Activated CD4-positive, alpha-beta T cell treated with anti-CD3 and anti-CD28 coated beads for 36 hours (primary cell): ENCODE results near the gene TXNRD2. TPM values are rescaled to one million over a fixed set of nuclear protein-coding genes. Genes with fewer than 3 reads are reported as not detected.

ENCODE experiments used
- ATAC-seq: fragments of 200-7000 bp; cut with Tn5 transposase; one replicate; pipeline ENCODE4 v1.10.0; 2021; ENCODE audit warnings: mild to moderate bottlenecking, moderate library complexity
- CTCF ChIA-PET: fragments of 350-600 bp; sonication (Branson Sonifier 250); formaldehyde crosslinking; loops from one replicate; lab custom pipeline; 2021; ENCODE audit warnings: antibody characterized with exemption; lab: Charles Lee
- POLR2A ChIA-PET: fragments of 350-600 bp; sonication (Branson Sonifier 250); formaldehyde crosslinking; loops from one replicate; lab custom pipeline; 2021; ENCODE audit warnings: antibody characterized with exemption, inconsistent platforms; lab: Charles Lee
- DNase-seq: peaks from one replicate; pipeline ENCODE4 v3.0.0-alpha.2; 2020
- H3K27ac Mint-ChIP-seq: one replicate; pipeline ENCODE4 v1.8.0; 2021; ENCODE audit warnings: mixed read lengths
- H3K27me3 Mint-ChIP-seq: one replicate; pipeline ENCODE4 v1.8.0; 2021; ENCODE audit warnings: mixed read lengths
- H3K36me3 Mint-ChIP-seq: one replicate; pipeline ENCODE4 v1.8.0; 2021; ENCODE audit warnings: low read depth, mixed read lengths
- H3K4me1 Mint-ChIP-seq: one replicate; pipeline ENCODE4 v1.8.0; 2021; ENCODE audit warnings: mixed read lengths
- H3K4me3 Mint-ChIP-seq: one replicate; pipeline ENCODE4 v1.8.0; 2021; ENCODE audit warnings: mild to moderate bottlenecking, moderate library complexity, mixed read lengths
- H3K9me3 Mint-ChIP-seq: one replicate; pipeline ENCODE4 v1.8.0; 2021; ENCODE audit warnings: low read depth, mixed read lengths
- intact Hi-C, 2 experiments: fragments of 100-400 bp; cut with DNase I in 1 of 2; cut with micrococcal nuclease in 1 of 2; formaldehyde crosslinking; loops; one replicate each; pipeline versions ENCODE4 v1.14.2 to v1.15.1; 2022 to 2024; cut with DNase I, micrococcal nuclease
- total RNA-seq, 2 experiments: library from RNA; stranded (reverse); gene quantifications; one replicate each; pipeline ENCODE4 v1.2.3, GENCODE V29; 2021

Gene TXNRD2
- total RNA-seq, 2 experiments from 2014 or later, result 24.1 to 25.3 TPM

- H3K4me3 Mint-ChIP-seq, result no peak overlapping the region
- no peaks in the 10 kb centered on the region for H3K27me3 Mint-ChIP-seq
- POLR2A ChIA-PET, result no interaction called here
- ATAC-seq, result no peak
- H3K27ac Mint-ChIP-seq, result no peak overlapping the region
- CTCF ChIA-PET, result no interaction called here
- peaks cover 33% of the 10 kb centered on the region for H3K36me3 Mint-ChIP-seq
- no peaks in the 10 kb centered on the region for H3K9me3 Mint-ChIP-seq
- intact Hi-C loops, result loop anchor here in 1 of 2 experiments (2.0 kb wide), 1 partner anchor 20 kb away; no protein-coding TSS in a partner anchor
- peaks cover 43% of the 10 kb centered on the region for H3K4me1 Mint-ChIP-seq
- DNase-seq, result no peak
These were observed 93.1 kb downstream of the TXNRD2 start for GRCh38 chr22:19848298-19849224.

DNA sequence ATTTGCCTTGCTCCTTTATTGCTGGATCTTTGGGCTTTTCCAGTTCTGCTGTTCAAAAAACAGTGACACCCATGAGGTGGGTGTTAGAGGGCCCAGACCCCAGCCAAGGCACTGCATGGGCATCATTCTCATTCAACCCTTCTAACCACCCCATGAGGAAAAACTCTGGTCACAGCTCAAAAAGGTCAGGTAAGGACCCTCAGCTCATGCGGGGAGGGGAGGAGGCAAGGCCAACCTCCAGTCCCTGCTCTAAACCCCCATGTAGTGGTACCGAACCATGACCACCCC, 94.3 kb downstream of the TXNRD2 start:
- intact Hi-C loops, result no loop called here
- ChIA-PET POLR2A (no interaction called here), CTCF (no interaction called here)
- Mint-ChIP-seq H3K9me3 (no peaks in the 10 kb centered on the region), H3K36me3 (peaks cover 27% of the 10 kb centered on the region), H3K4me1 (peaks cover 30% of the 10 kb centered on the region), H3K4me3 (no peak overlapping the region), H3K27me3 (no peaks in the 10 kb centered on the region), H3K27ac (no peak overlapping the region)
- no peak for DNase-seq
- no peak for ATAC-seq

DNA sequence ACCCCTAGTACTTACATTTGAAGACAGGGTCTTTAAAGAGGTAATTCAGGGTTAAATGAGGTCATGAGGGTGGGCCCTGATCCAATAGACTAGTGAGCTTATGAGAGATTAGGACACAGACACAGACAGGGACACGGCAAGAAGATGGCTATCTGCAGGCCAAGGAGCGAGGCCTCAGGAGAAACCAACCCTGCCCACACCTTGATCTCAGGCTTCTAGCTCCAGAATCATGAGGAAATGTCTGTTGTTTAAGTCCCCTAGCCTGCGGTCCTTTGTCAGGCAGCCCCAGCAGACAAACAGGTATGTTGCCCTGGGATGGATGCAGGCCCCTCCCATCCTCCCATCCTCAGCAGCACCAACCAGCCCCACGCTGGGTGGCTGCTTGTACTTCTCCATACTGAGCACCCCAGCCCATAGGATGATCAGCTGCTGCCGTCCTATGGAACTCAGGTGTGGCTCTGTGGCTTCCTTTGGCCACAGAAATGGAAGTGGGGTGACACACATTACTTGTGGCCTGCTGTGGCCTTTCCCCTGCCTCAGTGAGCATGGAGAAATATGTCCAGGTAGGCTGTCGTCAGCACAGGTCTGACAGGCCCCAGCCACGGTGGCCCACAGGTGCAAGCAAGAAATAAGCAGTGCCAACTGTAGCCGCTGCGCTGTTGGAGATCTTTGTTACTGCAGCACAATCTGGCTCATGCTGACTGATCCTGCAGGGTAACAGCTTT, 94.8 kb downstream of the TXNRD2 start:
- ChIA-PET POLR2A (no interaction called here), CTCF (no interaction called here)
- Mint-ChIP-seq H3K9me3 (no peaks in the 10 kb centered on the region), H3K36me3 (peaks cover 27% of the 10 kb centered on the region), H3K27ac (no peak overlapping the region), H3K4me3 (no peak overlapping the region), H3K27me3 (no peaks in the 10 kb centered on the region), H3K4me1 (peaks cover 26% of the 10 kb centered on the region)
- no peak for ATAC-seq
- DNase-seq, result no peak
- intact Hi-C loops, result no loop called here

- intact Hi-C loops, result loop anchor here in 1 of 2 experiments (2.0 kb wide), 1 partner anchor 66 kb away; no protein-coding TSS in a partner anchor
These were observed 96.4 kb downstream of the TXNRD2 start for GRCh38 chr22:19845054-19845722.

GRCh38 chr22:19844377-19845053, 97.1 kb downstream of the TXNRD2 start:
- ATAC-seq (peak; percentile 65), DNase-seq (peak; percentile 46)
- intact Hi-C loops, result loop anchor here in 1 of 2 experiments (2.0 kb wide), 1 partner anchor 66 kb away; no protein-coding TSS in a partner anchor
- H3K27me3 Mint-ChIP-seq, result no peaks in the 10 kb centered on the region
- no peaks in the 10 kb centered on the region for H3K9me3 Mint-ChIP-seq
- peak overlapping the region; percentile 29 for H3K27ac Mint-ChIP-seq
- H3K36me3 Mint-ChIP-seq, result peaks cover 18% of the 10 kb centered on the region
- ChIA-PET POLR2A (interaction anchor here (1.0 kb wide), 1 partner anchor 11 kb away, joined by 3 read pairs; no protein-coding TSS in a partner anchor), CTCF (interaction anchor here (1.0 to 2.0 kb wide), 4 partner anchors 10 to 165 kb away, joined by 3 to 5 read pairs (median 3); partner anchors contain the start of gene GP1BB)
- peak overlapping the region; percentile 20 for H3K4me3 Mint-ChIP-seq
- H3K4me1 Mint-ChIP-seq, result peaks cover 19% of the 10 kb centered on the region

More at GRCh38 chr22:19845054-19845722, 96.4 kb downstream of the TXNRD2 start:
- no peaks in the 10 kb centered on the region for H3K9me3 Mint-ChIP-seq
- POLR2A ChIA-PET, result interaction anchor here (1.0 kb wide), 1 partner anchor 10 kb away, joined by 3 read pairs; no protein-coding TSS in a partner anchor
- H3K4me1 Mint-ChIP-seq, result peaks cover 21% of the 10 kb centered on the region
- DNase-seq (peak; percentile 34), ATAC-seq (peak; percentile 42)
- H3K4me3 Mint-ChIP-seq, result no peak overlapping the region
- peak overlapping the region; percentile 29 for H3K27ac Mint-ChIP-seq
- CTCF ChIA-PET, result interaction anchor here (1.0 to 2.0 kb wide), 4 partner anchors 10 to 166 kb away, joined by 3 to 5 read pairs (median 3); partner anchors contain the start of gene GP1BB
- peaks cover 20% of the 10 kb centered on the region for H3K36me3 Mint-ChIP-seq
- H3K27me3 Mint-ChIP-seq, result no peaks in the 10 kb centered on the region

DNA sequence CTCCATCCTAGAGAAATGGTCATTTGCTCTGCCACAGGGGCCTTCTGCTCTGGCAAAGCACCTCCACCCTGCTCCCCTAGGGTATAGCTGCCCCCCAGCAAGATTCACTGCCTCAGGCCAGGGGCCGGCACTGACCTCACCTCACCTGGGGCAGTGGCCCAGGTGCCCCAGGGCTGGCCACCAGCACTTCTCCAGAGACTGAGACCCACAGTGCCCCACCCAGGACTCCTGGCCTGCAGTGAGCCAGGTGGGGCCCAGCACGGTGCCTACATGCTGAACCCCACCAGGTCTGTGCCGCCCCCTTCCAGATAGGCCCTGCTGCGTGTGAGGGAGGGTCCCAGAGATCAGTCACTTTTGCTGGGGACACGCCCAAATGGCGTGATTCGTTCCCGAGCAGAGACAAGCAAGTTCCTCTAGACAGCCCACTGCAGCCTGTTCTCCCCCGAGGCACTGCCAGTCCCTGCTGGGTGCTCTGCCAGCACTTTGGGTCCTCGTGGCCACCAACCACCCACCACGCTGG, 97.7 kb downstream of the TXNRD2 start:
- Mint-ChIP-seq H3K27me3 (no peaks in the 10 kb centered on the region), H3K36me3 (peaks cover 17% of the 10 kb centered on the region), H3K4me3 (no peak overlapping the region), H3K9me3 (no peaks in the 10 kb centered on the region), H3K27ac (no peak overlapping the region), H3K4me1 (peaks cover 19% of the 10 kb centered on the region)
- intact Hi-C loops, result loop anchor here in 1 of 2 experiments (2.0 kb wide), 1 partner anchor 67 kb away; no protein-coding TSS in a partner anchor
- ATAC-seq (peak; percentile 8), DNase-seq (no peak)
- POLR2A ChIA-PET, result interaction anchor here (1.0 kb wide), 1 partner anchor 12 kb away, joined by 3 read pairs; no protein-coding TSS in a partner anchor
- CTCF ChIA-PET, result interaction anchor here (1.0 to 2.0 kb wide), 4 partner anchors 9 to 164 kb away, joined by 3 to 5 read pairs (median 3); partner anchors contain the start of gene GP1BB

- ATAC-seq (no peak), DNase-seq (no peak)
- H3K27ac Mint-ChIP-seq, result no peak overlapping the region
- no peaks in the 10 kb centered on the region for H3K27me3 Mint-ChIP-seq
- peaks cover 13% of the 10 kb centered on the region for H3K36me3 Mint-ChIP-seq
- no peaks in the 10 kb centered on the region for H3K9me3 Mint-ChIP-seq
- CTCF ChIA-PET, result interaction anchor here (1.5 kb wide), 1 partner anchor 8 kb away, joined by 6 read pairs; no protein-coding TSS in a partner anchor
- POLR2A ChIA-PET, result no interaction called here
- intact Hi-C loops, result no loop called here
- H3K4me1 Mint-ChIP-seq, result peaks cover 19% of the 10 kb centered on the region
- no peak overlapping the region for H3K4me3 Mint-ChIP-seq
These were observed 98.3 kb downstream of the TXNRD2 start for GRCh38 chr22:19843107-19843856.

- Mint-ChIP-seq H3K27ac (no peak overlapping the region), H3K4me1 (peaks cover 19% of the 10 kb centered on the region), H3K27me3 (no peaks in the 10 kb centered on the region), H3K36me3 (peaks cover 8% of the 10 kb centered on the region), H3K9me3 (no peaks in the 10 kb centered on the region), H3K4me3 (no peak overlapping the region)
- ChIA-PET POLR2A (no interaction called here), CTCF (interaction anchor here (1.5 kb wide), 1 partner anchor 9 kb away, joined by 6 read pairs; no protein-coding TSS in a partner anchor)
- DNase-seq, result no peak
- intact Hi-C loops, result no loop called here
- ATAC-seq, result no peak
These were observed 99.1 kb downstream of the TXNRD2 start for GRCh38 chr22:19842393-19843106.

DNA sequence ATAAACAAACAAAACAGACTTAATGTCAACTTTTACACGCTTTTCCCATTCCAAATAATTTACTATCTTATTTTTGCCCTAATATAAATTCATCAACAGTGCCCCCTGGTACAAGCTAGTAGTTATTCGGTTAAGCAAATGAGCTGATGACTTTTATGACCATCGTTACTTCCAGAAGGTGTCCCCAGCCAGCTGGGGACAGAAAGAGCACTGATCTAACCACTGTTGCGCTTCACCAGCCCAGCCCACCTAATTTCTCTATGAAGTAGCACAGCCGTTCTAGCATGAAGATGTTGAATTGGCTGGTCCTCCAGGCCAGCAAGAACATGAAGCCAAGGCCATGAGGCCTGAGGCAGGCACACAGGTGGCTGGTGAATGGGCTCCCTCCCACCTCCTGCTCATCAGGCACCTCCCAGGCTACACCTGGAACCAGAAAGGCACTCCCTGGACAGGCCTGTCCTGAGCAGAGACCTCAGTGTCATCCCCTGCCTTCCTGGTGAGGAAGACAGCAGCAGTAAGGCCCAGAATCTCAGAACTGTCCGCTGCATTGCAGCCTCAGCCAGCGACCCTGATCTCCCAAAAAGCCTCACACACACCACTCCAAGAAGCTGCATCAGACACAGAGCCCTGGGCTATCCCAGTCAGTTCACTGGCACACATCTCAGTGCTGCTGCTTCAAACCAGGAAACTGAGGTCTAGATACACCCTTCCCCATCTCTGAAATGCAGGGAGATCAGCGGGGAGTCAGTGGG, 99.8 kb downstream of the TXNRD2 start:
- Mint-ChIP-seq H3K27ac (no peak overlapping the region), H3K4me1 (peaks cover 19% of the 10 kb centered on the region), H3K4me3 (no peak overlapping the region), H3K27me3 (no peaks in the 10 kb centered on the region), H3K36me3 (peaks cover 2% of the 10 kb centered on the region), H3K9me3 (no peaks in the 10 kb centered on the region)
- ChIA-PET CTCF (interaction anchor here (1.5 kb wide), 1 partner anchor 10 kb away, joined by 6 read pairs; no protein-coding TSS in a partner anchor), POLR2A (no interaction called here)
- DNase-seq (no peak), ATAC-seq (no peak)
- intact Hi-C loops, result no loop called here
